Endothelial cell of umbilical vein (primary cell): Measurements from ENCODE around the gene SRSF10. TPM values are rescaled to one million over a fixed set of nuclear protein-coding genes. Genes with fewer than 3 reads are reported as not detected.

Experiments used
- BruUV-seq: library from RNA; stranded (reverse); fragments of 400-500 nt; replicated peaks from 2 replicates; lab custom pipeline; 2021; lab: Mats Ljungman, UMichigan
- CTCF ChIA-PET: fragments of 300-600, 350-600 bp; sonication (Branson Sonifier 250); formaldehyde crosslinking; loops from one replicate; lab custom pipeline; 2021; ENCODE audit warnings: antibody characterized with exemption, inconsistent platforms; lab: Charles Lee
- POLR2A ChIA-PET: fragments of 300-600, 350-600 bp; sonication (Branson Sonifier 250); formaldehyde crosslinking; loops from one replicate; lab custom pipeline; 2021; ENCODE audit warnings: antibody characterized with exemption, inconsistent platforms; lab: Charles Lee
- DNase-seq: peaks from one replicate; pipeline ENCODE4 v3.0.0-alpha.2; 2011; ENCODE audit warnings: low read depth, low spot score
- FAIRE-seq: peaks from 2 replicates; lab custom pipeline; 2011; peaks lifted over from hg19 to GRCh38; lab: Jason Lieb, UNC
- H2AFZ ChIP-seq: 2 replicates; pipeline ENCODE4 v1.6.0; 2012; ENCODE audit warnings: low read depth, low read length, control low read depth, inconsistent platforms
- H3K27ac ChIP-seq: 2 replicates; pipeline ENCODE4 v1.5.1; 2011; ENCODE audit warnings: low read depth, mild to moderate bottlenecking, control low read depth, low read length, moderate library complexity; ENCODE audit not compliant: insufficient read depth
- H3K27me3 ChIP-seq, 2 experiments: 2 replicates each; pipeline versions ENCODE4 v1.6.0 to v1.6.1; 2011; ENCODE audit warnings: low read length in 2 of 2, mixed read lengths in 1 of 2; ENCODE audit not compliant: control insufficient read depth in 2 of 2, insufficient read depth in 2 of 2
- H3K36me3 ChIP-seq, 2 experiments: 2 replicates in 1 of 2; 3 replicates in 1 of 2; pipeline ENCODE4 v1.5.1; 2011; ENCODE audit warnings: low read length in 2 of 2, mild to moderate bottlenecking in 1 of 2, moderate library complexity in 1 of 2; ENCODE audit not compliant: control insufficient read depth in 2 of 2, insufficient read depth in 2 of 2; ENCODE audit errors: extremely low read depth in 1 of 2
- H3K4me1 ChIP-seq: 3 replicates; pipeline ENCODE4 v1.5.1; 2011; ENCODE audit warnings: mild to moderate bottlenecking, low read length; ENCODE audit not compliant: control insufficient read depth, insufficient read depth; ENCODE audit errors: extremely low read depth
- H3K4me2 ChIP-seq: 2 replicates; pipeline ENCODE4 v1.6.1; 2011; ENCODE audit warnings: low read length, control low read depth, mixed read lengths; ENCODE audit not compliant: insufficient read depth
- H3K4me3 ChIP-seq, 3 experiments: fragments of 200-600 bp in 1 of 3; sonication (generic), shearing (Covaris generic) in 1 of 3; replicated peaks in 1 of 3; 2 replicates each; pipeline ENCODE4 v1.5.1; 2011 to 2016; ENCODE audit warnings: control low read depth in 3 of 3, low read length in 3 of 3, mild to moderate bottlenecking in 2 of 3, inconsistent platforms in 1 of 3, low read depth in 1 of 3, moderate library complexity in 1 of 3; ENCODE audit not compliant: insufficient read depth in 1 of 3
- H3K79me2 ChIP-seq: 2 replicates; pipeline ENCODE4 v1.6.0; 2012; ENCODE audit warnings: low read length, inconsistent platforms; ENCODE audit not compliant: control insufficient read depth, insufficient read depth
- H3K9ac ChIP-seq: replicated peaks from 2 replicates; pipeline ENCODE3; 2011; ENCODE audit warnings: low read length, control low read depth; ENCODE audit not compliant: insufficient read depth; ENCODE audit errors: extremely low read depth
- H3K9me1 ChIP-seq: replicated peaks from 3 replicates; pipeline ENCODE4 v1.6.0; 2011; ENCODE audit warnings: mild to moderate bottlenecking, low read length; ENCODE audit not compliant: control insufficient read depth, insufficient read depth; ENCODE audit errors: extremely low read depth
- H3K9me3 ChIP-seq: replicated peaks from 2 replicates; pipeline ENCODE4 v1.5.1; 2012; ENCODE audit warnings: low read length, inconsistent platforms; ENCODE audit not compliant: control insufficient read depth, insufficient read depth
- H4K20me1 ChIP-seq: replicated peaks from 2 replicates; pipeline ENCODE3; 2011; ENCODE audit warnings: mild to moderate bottlenecking, low read length; ENCODE audit not compliant: control insufficient read depth, insufficient read depth; ENCODE audit errors: extremely low read depth
- EZH2 ChIP-seq: IDR thresholded peaks from 2 replicates; pipeline ENCODE4 v1.6.1; 2012; ENCODE audit warnings: borderline replicate concordance, low read depth, mild to moderate bottlenecking, moderate library complexity, low read length, inconsistent platforms; ENCODE audit not compliant: severe bottlenecking
- FOS ChIP-seq: IDR thresholded peaks from 2 replicates; pipeline ENCODE4 v1.6.1; 2011; ENCODE audit warnings: mild to moderate bottlenecking, low read length, moderate library complexity, borderline replicate concordance; ENCODE audit not compliant: insufficient read depth
- GATA2 ChIP-seq: IDR thresholded peaks from 2 replicates; pipeline ENCODE4 v1.7.0; 2011; ENCODE audit warnings: low read depth, mild to moderate bottlenecking, moderate library complexity, mixed read lengths, low read length; ENCODE audit not compliant: insufficient read length, insufficient read depth
- JUN ChIP-seq: IDR thresholded peaks from 2 replicates; pipeline ENCODE4 v1.6.1; 2011; ENCODE audit warnings: borderline replicate concordance, low read depth; ENCODE audit not compliant: insufficient read length, insufficient read depth
- MAX ChIP-seq: IDR thresholded peaks from 2 replicates; pipeline ENCODE4 v1.6.1; 2011; ENCODE audit not compliant: insufficient read depth, insufficient read length
- MYC ChIP-seq: IDR thresholded peaks from one replicate; pipeline ENCODE4 v1.6.1; 2011; ENCODE audit warnings: mild to moderate bottlenecking, low read depth, low read length
- POLR2A ChIP-seq: IDR thresholded peaks from 2 replicates; pipeline ENCODE4 v1.6.1; 2012; ENCODE audit warnings: low read depth, mild to moderate bottlenecking, control low read depth, low read length
- POLR2AphosphoS5 ChIP-seq: IDR thresholded peaks from 2 replicates; pipeline ENCODE4 v1.6.1; 2012; ENCODE audit warnings: low read depth, mild to moderate bottlenecking, control low read depth, low read length, moderate library complexity; ENCODE audit not compliant: insufficient read depth
- dilution Hi-C: fragments of 300-500 bp; cut with MboI; formaldehyde crosslinking; loops from one replicate; pipeline ENCODE4 v1.15.0; 2019; ENCODE audit warnings: low sequenced_read_pairs; ENCODE audit not compliant: extremely low pct_ligation_motif_present
- intact Hi-C: fragments of 100-400 bp; cut with micrococcal nuclease; formaldehyde crosslinking; loops from one replicate; pipeline ENCODE4 v1.10.0; 2022
- polyA plus RNA-seq, 4 experiments: library from polyadenylated mRNA; depleted of rRNA in 3 of 4; stranded (reverse) in 3 of 4; unstranded in 1 of 4; fragments of >200 nt; gene quantifications; 2 replicates each; pipeline versions ENCODE4 v1.2.1 to v1.2.3, GENCODE V29; 2011 to 2012; ENCODE audit warnings: missing spikeins in 1 of 4
- total RNA-seq: library from RNA; stranded (reverse); gene quantifications from 2 replicates; pipeline ENCODE4 v1.2.3, GENCODE V29; 2021
- TF ChIP-seq, protein P1 (sequence below), 2 donors: IDR thresholded peaks; 1 replicate in 1 of 2; 2 replicates in 1 of 2; pipeline ENCODE4 v1.5.1; 2011; ENCODE audit warnings: low read length in 2 of 2, mild to moderate bottlenecking in 2 of 2, moderate library complexity in 2 of 2, control low read depth in 1 of 2, inconsistent platforms in 1 of 2, low read depth in 1 of 2; ENCODE audit not compliant: insufficient read depth in 1 of 2; ENCODE audit errors: extremely low read depth in 1 of 2

SRSF10 gene
- total and polyA plus RNA-seq, 2 donors (not counting 3 experiments of a cell fraction or from before 2014, with no cell fraction given): 124 to 135 TPM

GRCh38 chr1:23977854-23978191, 2.3 kb downstream of the SRSF10 start:
- DNase-seq (no peak), FAIRE-seq (no peak)
- Histone ChIP-seq H3K4me3 (peak overlapping the region in 1 of 3 experiments; percentile 100), H3K27me3 (no peaks in the 10 kb centered on the region), H3K9me1 (no peaks in the 10 kb centered on the region), H3K9me3 (no peaks in the 10 kb centered on the region), H3K4me2 (peak overlapping the region; percentile 98), H3K9ac (peak overlapping the region; percentile 98), H3K79me2 (peaks cover 73% of the 10 kb centered on the region), H3K27ac (peak overlapping the region; percentile 18), H4K20me1 (peaks cover 22% of the 10 kb centered on the region), H2AFZ (no peak overlapping the region), H3K4me1 (peaks cover 33% of the 10 kb centered on the region), H3K36me3 (peaks cover 2 to 8% of the 10 kb centered on the region in 2 experiments)
- TF ChIP-seq, protein P1, sequence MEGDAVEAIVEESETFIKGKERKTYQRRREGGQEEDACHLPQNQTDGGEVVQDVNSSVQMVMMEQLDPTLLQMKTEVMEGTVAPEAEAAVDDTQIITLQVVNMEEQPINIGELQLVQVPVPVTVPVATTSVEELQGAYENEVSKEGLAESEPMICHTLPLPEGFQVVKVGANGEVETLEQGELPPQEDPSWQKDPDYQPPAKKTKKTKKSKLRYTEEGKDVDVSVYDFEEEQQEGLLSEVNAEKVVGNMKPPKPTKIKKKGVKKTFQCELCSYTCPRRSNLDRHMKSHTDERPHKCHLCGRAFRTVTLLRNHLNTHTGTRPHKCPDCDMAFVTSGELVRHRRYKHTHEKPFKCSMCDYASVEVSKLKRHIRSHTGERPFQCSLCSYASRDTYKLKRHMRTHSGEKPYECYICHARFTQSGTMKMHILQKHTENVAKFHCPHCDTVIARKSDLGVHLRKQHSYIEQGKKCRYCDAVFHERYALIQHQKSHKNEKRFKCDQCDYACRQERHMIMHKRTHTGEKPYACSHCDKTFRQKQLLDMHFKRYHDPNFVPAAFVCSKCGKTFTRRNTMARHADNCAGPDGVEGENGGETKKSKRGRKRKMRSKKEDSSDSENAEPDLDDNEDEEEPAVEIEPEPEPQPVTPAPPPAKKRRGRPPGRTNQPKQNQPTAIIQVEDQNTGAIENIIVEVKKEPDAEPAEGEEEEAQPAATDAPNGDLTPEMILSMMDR (IDR thresholded peaks at IDR 0.05; ENCODE audit: extremely low read depth in 1 of 2, insufficient read depth in 1 of 2, low read depth in 1 of 2, low read length in 2 of 2): no peak
- no peak for TF ChIP-seq FOS
- TF ChIP-seq MYC: no peak
- no peak for TF ChIP-seq POLR2A
- no peak for TF ChIP-seq POLR2AphosphoS5
- TF ChIP-seq JUN: no peak
- no peak for TF ChIP-seq EZH2
- TF ChIP-seq MAX: no peak
- TF ChIP-seq GATA2: no peak
- ChIA-PET CTCF (interaction anchor here (5.8 kb wide), 1 partner anchor 51 kb away, joined by 61 read pairs; no protein-coding TSS in a partner anchor), POLR2A (no interaction called here)
- BruUV-seq: no TSS peak
- intact Hi-C loops: no loop called here
- dilution Hi-C loops: no loop called here
